HG03442 (cell line): ENCODE measurements around the gene PRPSAP2.
"Not testable (repeated sequence)": the region's sequence is repeated elsewhere in the genome, so short reads cannot be mapped to it uniquely, and the experiment has no call there.

ENCODE experiments used
- ATAC-seq: cut with Tn5 transposase; IDR thresholded peaks from one replicate; pipeline ENCODE4 v1.9.1; 2021; ENCODE audit warnings: mild to moderate bottlenecking, moderate library complexity; ENCODE audit not compliant: unreplicated experiment

PRPSAP2 gene

GRCh38 chr17:18888766-18889290, 30.9 kb downstream of the PRPSAP2 start:
- no peak for ATAC-seq

GRCh38 chr17:18889658-18890057, 31.7 kb downstream of the PRPSAP2 start:
- no peak for ATAC-seq

- ATAC-seq: no peak
Measured at GRCh38 chr17:18891541-18891940, 33.6 kb downstream of the PRPSAP2 start.

GRCh38 chr17:18896146-18896545, 38.2 kb downstream of the PRPSAP2 start:
- ATAC-seq: no peak

GRCh38 chr17:18896947-18897346, 39.0 kb downstream of the PRPSAP2 start:
- ATAC-seq: no peak

- no peak for ATAC-seq
Measured at GRCh38 chr17:18904482-18904881, 46.6 kb downstream of the PRPSAP2 start.

- no peak for ATAC-seq
Measured at GRCh38 chr17:18905226-18905625, 47.3 kb downstream of the PRPSAP2 start.

- ATAC-seq: no peak
Measured at GRCh38 chr17:18910326-18910725, 52.4 kb downstream of the PRPSAP2 start.

GRCh38 chr17:18910881-18911280, 53.0 kb downstream of the PRPSAP2 start:
- no peak for ATAC-seq

- no peak for ATAC-seq
Measured at GRCh38 chr17:18916816-18917500, 59.0 kb downstream of the PRPSAP2 start.

GRCh38 chr17:18917506-18918032, 59.6 kb downstream of the PRPSAP2 start:
- ATAC-seq: no peak

- no peak for ATAC-seq
Measured at GRCh38 chr17:18919963-18920362, 62.0 kb downstream of the PRPSAP2 start.

- no peak for ATAC-seq
Measured at GRCh38 chr17:18920911-18921441, 63.0 kb downstream of the PRPSAP2 start.

GRCh38 chr17:18921485-18921884, 63.6 kb downstream of the PRPSAP2 start:
- ATAC-seq: no peak

- peak; percentile 53 for ATAC-seq
Measured at GRCh38 chr17:18921912-18922451, 64.1 kb downstream of the PRPSAP2 start.

- ATAC-seq: not testable (repeated sequence)
Measured at GRCh38 chr17:18922596-18922995, 64.7 kb downstream of the PRPSAP2 start.

- ATAC-seq: no peak
Measured at GRCh38 chr17:18925187-18925586, 67.3 kb downstream of the PRPSAP2 start.

GRCh38 chr17:18928628-18929125, 70.7 kb downstream of the PRPSAP2 start:
- ATAC-seq: no peak

GRCh38 chr17:18932360-18933055, 74.6 kb downstream of the PRPSAP2 start:
- ATAC-seq: no peak

- ATAC-seq: no peak
Measured at GRCh38 chr17:18933102-18934058, 75.4 kb downstream of the PRPSAP2 start.
